NCI-H526 treated with DMSO at 0.1 percent for 48 hours (cell line): ENCODE results near the gene GLOD5.
"Not testable (repeated sequence)": the region's sequence is repeated elsewhere in the genome, so short reads cannot be mapped to it uniquely, and the experiment has no call there.

Source experiments
- DNase-seq: peaks from one replicate; lab custom pipeline; 2025; lab: John Stamatoyannopoulos, UW

The GLOD5 gene

GRCh38 chrX:48794340-48794910, 32.9 kb downstream of the GLOD5 start:
- no peak for DNase-seq

GRCh38 chrX:48794911-48795515, 33.5 kb downstream of the GLOD5 start:
- DNase-seq = no peak

- no peak for DNase-seq
These were observed 36.8 kb downstream of the GLOD5 start for GRCh38 chrX:48798318-48798717.

- no peak for DNase-seq
These were observed 39.2 kb downstream of the GLOD5 start for GRCh38 chrX:48800574-48801279.

GRCh38 chrX:48801280-48802088, 39.9 kb downstream of the GLOD5 start, which contains the start of gene HDAC6:
Gene HDAC6 (plus strand): TSS chrX:48802067. CDS start chrX:48802693, 626 bp downstream.
- peak; percentile 96 for DNase-seq

- DNase-seq = peak; percentile 83
These were observed 40.8 kb downstream of the GLOD5 start for GRCh38 chrX:48802089-48802904.

- DNase-seq = no peak
These were observed 41.3 kb downstream of the GLOD5 start for GRCh38 chrX:48802905-48803200.

- DNase-seq = no peak
These were observed 44.5 kb downstream of the GLOD5 start for GRCh38 chrX:48806081-48806480.

GRCh38 chrX:48813644-48814043, 52.1 kb downstream of the GLOD5 start:
- no peak for DNase-seq

GRCh38 chrX:48814722-48815121, 53.2 kb downstream of the GLOD5 start:
- DNase-seq = no peak

GRCh38 chrX:48815266-48815665, 53.7 kb downstream of the GLOD5 start:
- DNase-seq = no peak

GRCh38 chrX:48816014-48816810, 54.7 kb downstream of the GLOD5 start:
- no peak for DNase-seq

- no peak for DNase-seq
These were observed 56.6 kb downstream of the GLOD5 start for GRCh38 chrX:48818098-48818497.

GRCh38 chrX:48818866-48819265, 57.3 kb downstream of the GLOD5 start:
- no peak for DNase-seq

GRCh38 chrX:48819394-48819793, 57.8 kb downstream of the GLOD5 start:
- DNase-seq = not testable (repeated sequence)

- DNase-seq = no peak
These were observed 61.5 kb downstream of the GLOD5 start for GRCh38 chrX:48823053-48823452.
